Non-pigmented ciliary epithelial cell (primary cell): Measurements from ENCODE around the gene LCN6.
"Not testable (repeated sequence)": the region's sequence is repeated elsewhere in the genome, so short reads cannot be mapped to it uniquely, and the experiment has no call there.

Experiments
- DNase-seq: peaks from one replicate; pipeline ENCODE4 v3.0.0-alpha.2; 2010; ENCODE audit warnings: low read depth

LCN6 gene

GRCh38 chr9:136709454-136710109 is 38.7 kb downstream of the LCN6 start:
- no peak for DNase-seq

- no peak for DNase-seq
These were observed 40.3 kb downstream of the LCN6 start for GRCh38 chr9:136707849-136708517.

GRCh38 chr9:136707011-136707410 is 41.3 kb downstream of the LCN6 start:
- no peak for DNase-seq

- DNase-seq = no peak
These were observed 42.8 kb downstream of the LCN6 start for GRCh38 chr9:136705564-136705963.

GRCh38 chr9:136704741-136705140 is 43.6 kb downstream of the LCN6 start:
- DNase-seq = not testable (repeated sequence)

- no peak for DNase-seq
These were observed 45.0 kb downstream of the LCN6 start for GRCh38 chr9:136703276-136703860.

GRCh38 chr9:136701668-136702053 is 46.7 kb downstream of the LCN6 start:
- DNase-seq = no peak

GRCh38 chr9:136700959-136701667 is 47.2 kb downstream of the LCN6 start:
- DNase-seq = no peak

GRCh38 chr9:136700304-136700703 is 48.0 kb downstream of the LCN6 start:
- no peak for DNase-seq

- no peak for DNase-seq
These were observed 49.6 kb downstream of the LCN6 start for GRCh38 chr9:136698635-136699246.

GRCh38 chr9:136697821-136698526 is 50.4 kb downstream of the LCN6 start:
- DNase-seq = no peak

- DNase-seq = no peak
These were observed 51.0 kb downstream of the LCN6 start for GRCh38 chr9:136697146-136697820.

- DNase-seq = no peak
These were observed 51.8 kb downstream of the LCN6 start for GRCh38 chr9:136696502-136696901.

- DNase-seq = no peak
These were observed 52.4 kb downstream of the LCN6 start for GRCh38 chr9:136695955-136696354.

- no peak for DNase-seq
These were observed 52.9 kb downstream of the LCN6 start for GRCh38 chr9:136695435-136695895.

GRCh38 chr9:136694872-136695247 is 53.5 kb downstream of the LCN6 start:
- no peak for DNase-seq

GRCh38 chr9:136694163-136694871 is 54.0 kb downstream of the LCN6 start:
- no peak for DNase-seq
